ENCODE results near the gene UPK3B.
"Not testable (repeated sequence)": the region's sequence is repeated elsewhere in the genome, so short reads cannot be mapped to it uniquely, and the experiment has no call there.

UPK3B gene

DNA sequence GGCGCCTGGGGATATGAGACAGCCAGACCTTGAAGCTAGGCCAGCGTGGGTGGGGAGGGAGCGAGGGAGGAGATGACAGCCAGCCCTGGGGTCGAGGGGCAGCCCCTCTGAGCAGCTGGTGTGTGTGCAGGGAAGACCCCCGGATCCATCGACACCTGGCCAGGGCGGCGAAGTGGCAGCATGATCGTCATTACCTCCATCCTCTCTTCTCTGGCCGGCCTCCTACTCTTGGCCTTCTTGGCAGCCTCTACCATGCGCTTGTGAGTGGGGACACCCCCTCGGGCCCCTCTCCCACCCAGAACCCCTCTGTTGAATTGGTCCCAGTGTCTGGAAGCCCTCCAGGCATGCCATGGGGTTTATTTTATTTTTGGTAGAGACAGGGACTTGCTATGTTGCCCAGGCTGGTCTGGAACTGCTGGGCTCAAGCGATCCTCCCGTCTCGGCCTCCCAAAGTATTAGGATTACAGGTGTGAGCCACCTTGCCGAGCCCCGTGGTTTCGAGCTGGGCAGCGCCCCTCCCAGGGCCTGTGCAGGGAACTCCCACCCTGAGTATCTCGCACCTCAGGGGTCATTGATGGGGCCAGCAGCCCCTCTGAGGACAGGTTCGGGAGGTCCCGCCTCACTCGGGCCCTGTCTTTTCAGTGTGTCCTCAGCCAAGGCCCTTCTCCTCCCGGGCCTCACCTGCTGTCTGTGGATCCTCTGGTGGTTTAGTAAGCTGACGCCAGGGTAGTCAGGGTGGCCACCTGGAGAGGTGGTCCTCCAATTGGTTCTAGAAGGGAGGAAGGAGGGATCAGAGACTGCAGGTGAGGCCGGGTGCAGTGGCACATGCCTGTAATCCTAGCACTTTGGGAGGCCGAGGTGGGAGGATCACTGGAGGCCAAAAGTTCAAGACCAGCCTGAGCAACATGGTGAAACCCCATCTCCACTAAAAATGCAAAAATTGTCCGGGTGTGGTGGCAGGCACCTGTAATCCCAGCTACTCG lies 3.8 kb downstream of the UPK3B start:
- TF ChIP-seq, protein P1, sequence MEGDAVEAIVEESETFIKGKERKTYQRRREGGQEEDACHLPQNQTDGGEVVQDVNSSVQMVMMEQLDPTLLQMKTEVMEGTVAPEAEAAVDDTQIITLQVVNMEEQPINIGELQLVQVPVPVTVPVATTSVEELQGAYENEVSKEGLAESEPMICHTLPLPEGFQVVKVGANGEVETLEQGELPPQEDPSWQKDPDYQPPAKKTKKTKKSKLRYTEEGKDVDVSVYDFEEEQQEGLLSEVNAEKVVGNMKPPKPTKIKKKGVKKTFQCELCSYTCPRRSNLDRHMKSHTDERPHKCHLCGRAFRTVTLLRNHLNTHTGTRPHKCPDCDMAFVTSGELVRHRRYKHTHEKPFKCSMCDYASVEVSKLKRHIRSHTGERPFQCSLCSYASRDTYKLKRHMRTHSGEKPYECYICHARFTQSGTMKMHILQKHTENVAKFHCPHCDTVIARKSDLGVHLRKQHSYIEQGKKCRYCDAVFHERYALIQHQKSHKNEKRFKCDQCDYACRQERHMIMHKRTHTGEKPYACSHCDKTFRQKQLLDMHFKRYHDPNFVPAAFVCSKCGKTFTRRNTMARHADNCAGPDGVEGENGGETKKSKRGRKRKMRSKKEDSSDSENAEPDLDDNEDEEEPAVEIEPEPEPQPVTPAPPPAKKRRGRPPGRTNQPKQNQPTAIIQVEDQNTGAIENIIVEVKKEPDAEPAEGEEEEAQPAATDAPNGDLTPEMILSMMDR (IDR thresholded peaks at IDR 0.05; ENCODE audit: extremely low read depth, insufficient read depth, missing control alignments): no peak
- DNase-seq (ENCODE audit: low spot score): no peak
- in situ Hi-C loops (cut with MboI; ENCODE audit: low pct_unique_long_range_greater_than_20kb, low sequenced_read_pairs, unreplicated experiment): no loop called here

DNA sequence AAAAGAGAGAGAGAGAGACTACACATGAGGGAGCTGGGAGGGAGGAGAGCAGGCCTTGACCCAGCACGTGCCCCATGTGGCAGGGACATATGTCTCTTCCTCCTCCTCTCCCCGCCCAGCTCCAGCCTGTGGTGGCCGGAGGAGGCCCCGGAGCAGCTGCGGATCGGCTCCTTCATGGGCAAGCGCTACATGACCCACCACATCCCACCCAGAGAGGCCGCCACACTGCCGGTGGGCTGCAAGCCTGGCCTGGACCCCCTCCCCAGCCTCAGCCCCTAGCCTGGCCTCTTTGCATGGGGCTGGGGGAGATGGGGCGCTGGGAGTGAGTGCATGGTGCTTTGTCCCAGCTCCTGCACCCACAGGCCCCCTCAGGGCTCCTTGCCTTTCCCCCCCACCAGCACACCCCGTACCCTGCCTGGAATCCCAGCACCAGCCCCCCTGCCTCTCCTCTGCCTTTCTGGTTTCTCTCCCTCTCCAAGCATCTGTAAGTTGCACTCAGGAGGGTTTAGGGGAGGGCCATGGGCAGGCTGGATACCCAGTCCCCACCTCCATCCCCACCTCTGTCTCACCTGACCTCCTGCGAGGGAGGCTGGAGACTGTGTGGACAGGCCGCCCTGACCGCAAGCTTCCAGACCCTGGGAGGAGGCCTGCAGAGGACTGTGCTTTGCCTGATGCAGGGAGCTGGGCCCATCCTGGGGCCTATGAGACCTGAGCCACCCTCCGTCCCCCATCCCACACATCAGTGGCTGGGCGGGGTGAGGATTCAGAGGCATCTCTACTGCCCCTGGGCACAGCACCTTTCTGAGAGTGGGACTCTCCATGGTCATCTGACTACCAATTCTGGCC lies 4.8 kb downstream of the UPK3B start:
- TF ChIP-seq, protein P1 (IDR thresholded peaks at IDR 0.05; ENCODE audit: extremely low read depth, insufficient read depth, missing control alignments): no peak
- in situ Hi-C loops (cut with MboI; ENCODE audit: low pct_unique_long_range_greater_than_20kb, low sequenced_read_pairs, unreplicated experiment): no loop called here
- no peak for DNase-seq (ENCODE audit: low spot score)

DNA sequence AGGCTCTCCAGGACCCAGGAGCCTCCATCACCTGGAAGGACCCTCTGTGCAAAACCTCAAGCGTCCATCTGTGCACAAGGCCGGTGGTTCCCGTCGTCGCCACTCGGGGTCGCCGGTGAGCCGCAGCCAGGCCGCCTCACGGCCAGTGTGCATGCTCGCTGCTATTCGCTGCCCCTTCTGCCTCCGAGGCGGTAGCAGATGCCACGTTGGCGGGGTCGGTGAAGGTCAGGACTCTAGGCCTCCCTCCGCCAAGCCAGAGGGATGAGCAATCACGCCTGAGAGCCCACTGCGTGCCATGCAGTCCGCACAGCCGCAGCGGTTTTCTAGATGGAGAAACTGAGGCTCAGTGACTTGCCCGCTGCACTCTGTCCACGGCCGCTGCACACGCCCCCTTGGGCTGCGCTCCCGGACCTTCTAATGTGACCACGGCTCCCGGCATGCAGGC lies 5.7 kb downstream of the UPK3B start:
- DNase-seq (ENCODE audit: low spot score): peak; percentile 79
- TF ChIP-seq, protein P1 (IDR thresholded peaks at IDR 0.05; ENCODE audit: extremely low read depth, insufficient read depth, missing control alignments): peak; percentile 86
- in situ Hi-C loops (cut with MboI; ENCODE audit: low pct_unique_long_range_greater_than_20kb, low sequenced_read_pairs, unreplicated experiment): no loop called here

DNA sequence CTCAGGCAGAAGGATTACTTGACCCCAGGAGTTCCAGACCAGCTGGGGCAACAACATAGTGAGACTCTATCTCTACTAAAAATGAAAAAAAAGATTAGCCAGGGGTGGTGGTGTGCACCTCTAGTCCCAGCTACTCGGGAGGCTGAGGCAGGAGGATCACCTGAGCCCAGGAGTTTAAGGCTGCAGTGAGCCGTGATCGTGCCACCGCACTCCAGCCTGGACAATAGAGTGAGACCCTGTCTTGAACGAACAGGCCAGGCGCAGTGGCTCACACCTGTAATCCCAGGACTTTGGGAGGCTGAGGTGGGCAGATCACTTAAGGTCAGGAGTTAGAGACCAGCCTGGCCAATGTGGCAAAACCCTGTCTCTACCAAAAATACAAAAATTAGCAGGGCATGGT lies 6.6 kb downstream of the UPK3B start:
- DNase-seq (ENCODE audit: low spot score); in situ Hi-C loops (cut with MboI; ENCODE audit: low pct_unique_long_range_greater_than_20kb, low sequenced_read_pairs, unreplicated experiment): not testable (repeated sequence)

DNA sequence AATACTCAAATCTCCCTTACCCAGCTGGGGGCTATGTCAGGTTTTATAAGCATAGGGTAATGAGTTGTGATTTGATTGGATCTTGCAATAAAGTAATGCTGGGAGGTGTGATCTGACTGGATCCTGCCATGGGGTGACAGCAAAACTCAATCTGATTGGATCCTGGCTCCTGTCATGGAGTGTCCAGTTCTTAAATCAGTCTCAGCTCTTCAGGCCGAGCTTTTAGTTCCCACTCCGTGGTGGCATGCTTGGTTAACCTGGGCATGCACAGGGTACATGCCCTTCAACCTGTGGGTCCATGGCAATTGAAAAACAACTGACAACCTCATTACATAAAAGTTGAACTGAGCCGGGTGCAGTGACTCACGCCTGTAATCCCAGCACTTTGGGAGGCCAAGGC lies 15.8 kb downstream of the UPK3B start:
- in situ Hi-C loops (cut with MboI; ENCODE audit: low pct_unique_long_range_greater_than_20kb, low sequenced_read_pairs, unreplicated experiment); DNase-seq (ENCODE audit: low spot score): not testable (repeated sequence)

- DNase-seq (ENCODE audit: low spot score); in situ Hi-C loops (cut with MboI; ENCODE audit: low pct_unique_long_range_greater_than_20kb, low sequenced_read_pairs, unreplicated experiment): not testable (repeated sequence)
Measured at GRCh38 chr7:76531643-76532042, 21.3 kb downstream of the UPK3B start.

DNA sequence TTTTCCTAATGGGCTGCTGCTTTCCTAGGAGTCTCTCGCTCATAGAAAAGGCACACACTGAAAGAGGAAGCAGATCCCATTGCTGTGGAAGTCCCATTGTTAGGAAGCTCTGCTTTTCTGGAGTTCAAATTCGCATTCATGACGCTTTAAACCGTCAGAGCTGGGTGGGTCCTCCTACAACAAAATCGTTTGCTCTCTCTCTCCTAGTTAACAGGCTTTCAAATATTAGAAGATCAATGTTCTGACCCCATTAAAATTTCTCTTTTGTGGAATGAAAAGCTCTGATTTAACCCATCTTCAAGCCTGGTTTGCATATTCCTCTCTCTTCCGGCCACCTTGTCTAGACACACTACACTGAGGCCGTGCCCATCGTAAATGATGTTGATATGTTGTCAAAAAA lies 32.8 kb downstream of the UPK3B start, which contains the start of gene SPDYE16:
Gene SPDYE16, minus strand, starts transcription at position 101 of the 400 bp plus-strand sequence. CDS start 1,838 bp downstream, outside the sequence.
- DNase-seq (ENCODE audit: low spot score); in situ Hi-C loops (cut with MboI; ENCODE audit: low pct_unique_long_range_greater_than_20kb, low sequenced_read_pairs, unreplicated experiment): not testable (repeated sequence)

DNA sequence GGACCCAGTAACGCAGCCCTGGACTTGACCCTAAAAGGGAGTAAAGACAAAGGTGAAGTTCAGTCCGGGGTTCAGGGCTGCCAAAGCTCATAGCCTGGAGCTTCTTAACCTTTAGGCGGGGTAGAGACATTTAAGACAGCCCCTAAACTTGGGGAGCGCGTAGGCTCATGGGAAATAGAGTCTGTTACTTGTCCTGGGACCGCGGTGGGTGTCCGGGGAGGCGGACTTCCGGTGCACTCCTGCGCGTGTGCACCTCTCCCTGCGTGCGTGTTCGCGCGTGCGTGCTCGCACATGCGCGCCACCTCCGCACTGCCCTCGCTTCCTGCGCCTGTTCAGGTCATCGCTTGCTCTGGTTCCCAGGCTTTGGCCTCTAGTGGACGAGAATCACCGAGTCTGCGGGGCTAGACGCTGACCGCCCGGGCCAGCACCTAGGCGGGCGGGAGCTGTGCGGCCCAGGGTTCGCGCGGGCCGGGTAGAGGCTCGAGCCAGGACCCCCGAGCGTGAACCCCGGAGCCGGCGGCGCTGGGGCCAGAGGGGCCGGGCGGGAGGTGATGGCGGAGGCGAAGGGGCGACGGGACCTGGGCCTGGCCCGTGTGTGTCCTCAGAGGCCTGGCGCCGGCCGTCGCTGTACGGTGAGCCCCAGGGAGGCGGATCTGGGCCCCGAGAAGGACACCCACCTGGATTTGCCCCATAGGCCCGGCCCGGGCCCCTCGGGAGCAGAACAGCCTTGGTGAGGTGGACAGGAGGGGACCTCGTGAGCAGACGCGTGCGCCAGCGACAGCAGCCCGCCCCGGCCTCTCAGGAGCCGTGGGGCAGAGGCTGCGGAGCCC lies 38.9 kb downstream of the UPK3B start:
- in situ Hi-C loops (cut with MboI; ENCODE audit: low pct_unique_long_range_greater_than_20kb, low sequenced_read_pairs, unreplicated experiment): not testable (repeated sequence)
- peak; percentile 80 for DNase-seq (ENCODE audit: low spot score)

- in situ Hi-C loops (cut with MboI; ENCODE audit: low pct_unique_long_range_greater_than_20kb, low sequenced_read_pairs, unreplicated experiment); DNase-seq (ENCODE audit: low spot score): not testable (repeated sequence)
Measured at GRCh38 chr7:76549855-76550248, 39.5 kb downstream of the UPK3B start.

DNA sequence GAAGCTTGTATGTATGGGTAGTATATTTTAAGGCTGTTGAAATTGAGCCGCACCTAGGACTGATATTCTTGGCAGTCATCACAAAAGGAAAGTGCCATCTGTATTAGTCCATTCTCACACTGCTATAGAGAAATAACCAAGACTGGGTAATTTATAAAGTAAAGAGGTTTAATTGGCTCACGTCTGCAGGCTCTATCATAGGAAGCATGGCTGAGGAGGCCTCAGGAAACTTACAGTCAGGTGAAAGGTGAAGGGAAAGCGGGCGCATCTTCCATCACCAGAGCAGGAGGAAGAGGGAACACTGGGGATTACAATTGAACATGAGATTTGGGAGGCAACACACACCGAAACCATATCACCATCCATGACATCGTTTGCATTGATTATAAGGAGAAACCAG lies 41.6 kb downstream of the UPK3B start:
- DNase-seq (ENCODE audit: low spot score); in situ Hi-C loops (cut with MboI; ENCODE audit: low pct_unique_long_range_greater_than_20kb, low sequenced_read_pairs, unreplicated experiment): not testable (repeated sequence)

DNA sequence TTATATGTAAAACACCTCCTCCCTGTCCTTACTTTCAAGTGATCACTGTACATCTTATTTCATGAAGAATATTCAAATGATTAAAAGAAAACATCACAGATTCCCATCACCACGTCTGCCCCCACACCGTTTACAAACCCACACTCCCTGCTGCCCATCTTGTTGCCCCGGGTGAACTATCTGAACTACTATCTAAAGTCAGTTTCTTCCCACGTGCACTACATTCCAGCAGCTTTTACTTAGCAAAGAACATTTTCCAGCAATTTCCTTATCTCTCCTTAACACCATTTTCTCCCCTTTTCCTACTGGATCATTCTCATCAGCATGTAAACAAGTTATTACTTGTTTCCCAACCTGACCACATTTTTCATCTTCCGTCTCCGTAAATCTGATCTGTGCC lies 49.3 kb downstream of the UPK3B start:
- in situ Hi-C loops (cut with MboI; ENCODE audit: low pct_unique_long_range_greater_than_20kb, low sequenced_read_pairs, unreplicated experiment); DNase-seq (ENCODE audit: low spot score): not testable (repeated sequence)

- DNase-seq (ENCODE audit: low spot score); in situ Hi-C loops (cut with MboI; ENCODE audit: low pct_unique_long_range_greater_than_20kb, low sequenced_read_pairs, unreplicated experiment): not testable (repeated sequence)
Measured at GRCh38 chr7:76560157-76560556, 49.8 kb downstream of the UPK3B start.

DNA sequence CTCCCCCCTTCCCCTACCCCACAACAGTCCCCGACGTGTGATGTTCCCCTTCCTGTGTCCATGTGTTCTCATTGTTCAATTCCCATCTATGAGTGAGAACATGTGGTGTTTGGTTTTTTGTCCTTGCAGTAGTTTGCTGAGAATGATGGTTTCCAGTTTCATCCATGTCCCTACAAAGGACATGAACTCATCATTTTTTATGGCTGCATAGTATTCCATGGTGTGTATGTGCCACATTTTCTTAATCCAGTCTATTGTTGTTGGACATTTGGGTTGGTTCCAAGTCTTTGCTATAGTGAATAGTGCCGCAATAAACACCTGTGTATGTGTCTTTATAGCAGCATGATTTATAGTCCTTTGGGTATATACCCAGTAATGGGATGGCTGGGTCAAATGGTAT lies 51.0 kb downstream of the UPK3B start:
- in situ Hi-C loops (cut with MboI; ENCODE audit: low pct_unique_long_range_greater_than_20kb, low sequenced_read_pairs, unreplicated experiment); DNase-seq (ENCODE audit: low spot score): not testable (repeated sequence)
